Vagina (tissue), 2 donors: ENCODE measurements around the gene NFATC2. TPM values are rescaled to one million over a fixed set of nuclear protein-coding genes. Genes with fewer than 3 reads are reported as not detected.

Experiments
- DNase-seq, 2 donors: peaks; one replicate each; pipeline ENCODE4 v3.0.0-alpha.2; 2017; ENCODE audit errors: extremely low spot score in 2 of 2
- H3K27ac ChIP-seq: fragments of 200-600 bp; sonication (generic); one replicate; pipeline ENCODE4 v1.5.1; 2019
- H3K27me3 ChIP-seq: fragments of 200-600 bp; sonication (generic); one replicate; pipeline ENCODE4 v1.5.1; 2019
- H3K36me3 ChIP-seq, 2 donors: fragments of 200-600 bp; sonication (generic); one replicate each; pipeline ENCODE4 v1.5.1; 2017 to 2019
- H3K4me1 ChIP-seq: fragments of 200-600 bp; sonication (generic); one replicate; pipeline ENCODE4 v1.5.1; 2019
- H3K4me3 ChIP-seq, 2 donors: fragments of 200-600 bp; sonication (generic); 1 replicate in 1 of 2; 2 replicates in 1 of 2; pipeline ENCODE4 v1.5.1; 2016 to 2019
- H3K9me3 ChIP-seq: fragments of 200-600 bp; sonication (generic); one replicate; pipeline ENCODE4 v1.5.1; 2019
- POLR2A ChIP-seq, 2 donors: fragments of 450-650 bp; IDR thresholded peaks; one replicate each; pipeline ENCODE4 v1.6.1; 2017; ENCODE audit warnings: antibody characterized with exemption in 2 of 2, mild to moderate bottlenecking in 2 of 2, moderate library complexity in 2 of 2
- POLR2AphosphoS5 ChIP-seq, 2 donors: sonication (generic); formaldehyde crosslinking; IDR thresholded peaks; one replicate each; pipeline ENCODE4 v1.9.0; 2017; ENCODE audit warnings: antibody characterized with exemption in 2 of 2, mild to moderate bottlenecking in 2 of 2, low read depth in 1 of 2; ENCODE audit not compliant: insufficient read depth in 1 of 2
- intact Hi-C: fragments of 100-400 bp; cut with DNase I; formaldehyde crosslinking; loops from one replicate; pipeline ENCODE4 v1.15.1; 2023
- total RNA-seq: library from RNA; depleted of rRNA; stranded (reverse); fragments of >200 nt; gene quantifications from one replicate; pipeline ENCODE4 v1.2.3, GENCODE V29; 2016
- TF ChIP-seq, protein P1 (sequence below), 3 experiments: fragments of 450-650 bp in 2 of 3; fragments of 200-600 bp in 1 of 3; sonication (generic) in 1 of 3; IDR thresholded peaks; one replicate each; pipeline ENCODE4 v1.5.1; 2017 to 2019; ENCODE audit warnings: antibody characterized with exemption in 3 of 3, mild to moderate bottlenecking in 2 of 3, moderate library complexity in 2 of 3

NFATC2 gene
- total RNA-seq, 1 donor from 2014 or later, result 7.4 TPM

DNA sequence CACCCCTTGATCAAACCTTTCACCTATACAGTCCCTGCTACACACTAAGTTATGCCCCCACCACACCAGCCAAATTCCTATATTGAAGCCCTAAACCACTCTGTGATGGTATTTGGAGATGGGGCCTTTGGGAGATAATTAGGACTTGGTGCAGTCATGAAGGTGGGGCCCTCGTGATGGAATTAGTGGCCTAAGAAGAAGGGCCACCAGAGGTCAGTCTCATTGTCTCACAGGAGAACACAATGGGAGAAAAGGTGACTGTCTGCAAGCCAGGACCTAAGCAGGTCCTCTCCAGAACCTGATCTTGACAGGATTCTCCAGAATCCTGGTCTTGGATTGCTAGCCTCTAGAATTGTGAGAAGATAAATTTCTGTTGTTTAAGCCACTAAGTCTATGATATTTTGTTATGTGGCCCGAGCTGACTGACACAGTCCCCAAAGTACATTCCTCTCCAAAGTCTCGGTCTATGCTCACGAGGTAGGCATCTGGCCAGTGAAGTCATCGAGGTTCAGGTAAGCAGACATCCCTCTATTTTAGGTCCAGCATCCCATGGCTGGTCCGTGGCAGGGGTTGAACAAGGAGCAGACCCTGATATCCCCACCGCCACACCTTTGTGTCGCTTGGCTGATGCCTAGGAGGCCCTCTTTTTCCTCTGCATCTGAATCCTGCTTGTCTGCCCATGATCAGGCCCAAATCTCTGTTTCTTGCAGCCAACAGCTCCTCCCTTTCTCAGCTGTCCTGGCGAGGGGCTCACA, 138.9 kb downstream of the NFATC2 start:
- no peak for TF ChIP-seq POLR2A (IDR thresholded peaks at IDR 0.05)
- no peak for TF ChIP-seq POLR2AphosphoS5 (IDR thresholded peaks at IDR 0.05; ENCODE audit: insufficient read depth in 1 of 2, low read depth in 1 of 2)
- TF ChIP-seq, protein P1, sequence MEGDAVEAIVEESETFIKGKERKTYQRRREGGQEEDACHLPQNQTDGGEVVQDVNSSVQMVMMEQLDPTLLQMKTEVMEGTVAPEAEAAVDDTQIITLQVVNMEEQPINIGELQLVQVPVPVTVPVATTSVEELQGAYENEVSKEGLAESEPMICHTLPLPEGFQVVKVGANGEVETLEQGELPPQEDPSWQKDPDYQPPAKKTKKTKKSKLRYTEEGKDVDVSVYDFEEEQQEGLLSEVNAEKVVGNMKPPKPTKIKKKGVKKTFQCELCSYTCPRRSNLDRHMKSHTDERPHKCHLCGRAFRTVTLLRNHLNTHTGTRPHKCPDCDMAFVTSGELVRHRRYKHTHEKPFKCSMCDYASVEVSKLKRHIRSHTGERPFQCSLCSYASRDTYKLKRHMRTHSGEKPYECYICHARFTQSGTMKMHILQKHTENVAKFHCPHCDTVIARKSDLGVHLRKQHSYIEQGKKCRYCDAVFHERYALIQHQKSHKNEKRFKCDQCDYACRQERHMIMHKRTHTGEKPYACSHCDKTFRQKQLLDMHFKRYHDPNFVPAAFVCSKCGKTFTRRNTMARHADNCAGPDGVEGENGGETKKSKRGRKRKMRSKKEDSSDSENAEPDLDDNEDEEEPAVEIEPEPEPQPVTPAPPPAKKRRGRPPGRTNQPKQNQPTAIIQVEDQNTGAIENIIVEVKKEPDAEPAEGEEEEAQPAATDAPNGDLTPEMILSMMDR (IDR thresholded peaks at IDR 0.05), result no peak

GRCh38 chr20:51402201-51402600, 140.3 kb downstream of the NFATC2 start:
- Histone ChIP-seq H3K4me3 (no peak overlapping the region), H3K36me3 (no peaks in the 10 kb centered on the region), H3K4me1 (no peaks in the 10 kb centered on the region), H3K27ac (no peak overlapping the region), H3K27me3 (no peaks in the 10 kb centered on the region), H3K9me3 (no peaks in the 10 kb centered on the region)
- intact Hi-C loops, result no loop called here
- no peak for DNase-seq
- TF ChIP-seq, protein P1 (IDR thresholded peaks at IDR 0.05), result no peak
- no peak for TF ChIP-seq POLR2AphosphoS5 (IDR thresholded peaks at IDR 0.05; ENCODE audit: insufficient read depth in 1 of 2, low read depth in 1 of 2)
- no peak for TF ChIP-seq POLR2A (IDR thresholded peaks at IDR 0.05)

More for the DNA sequence above, 138.9 kb downstream of the NFATC2 start:
- no peak for DNase-seq
- Histone ChIP-seq H3K27ac (no peak overlapping the region), H3K36me3 (no peaks in the 10 kb centered on the region), H3K27me3 (no peaks in the 10 kb centered on the region), H3K9me3 (no peaks in the 10 kb centered on the region), H3K4me3 (no peak overlapping the region), H3K4me1 (no peaks in the 10 kb centered on the region)
- intact Hi-C loops, result no loop called here

GRCh38 chr20:51401496-51401895, 141.0 kb downstream of the NFATC2 start:
- no peak overlapping the region for H3K27ac ChIP-seq
- no peak overlapping the region for H3K4me3 ChIP-seq
- no peaks in the 10 kb centered on the region for H3K9me3 ChIP-seq
- no peak for DNase-seq
- TF ChIP-seq POLR2A (IDR thresholded peaks at IDR 0.05) (no peak), POLR2AphosphoS5 (IDR thresholded peaks at IDR 0.05; ENCODE audit: insufficient read depth in 1 of 2, low read depth in 1 of 2) (no peak)
- TF ChIP-seq, protein P1 (IDR thresholded peaks at IDR 0.05), result no peak
- H3K36me3 ChIP-seq, result no peaks in the 10 kb centered on the region
- intact Hi-C loops, result no loop called here
- no peaks in the 10 kb centered on the region for H3K4me1 ChIP-seq
- H3K27me3 ChIP-seq, result no peaks in the 10 kb centered on the region

DNA sequence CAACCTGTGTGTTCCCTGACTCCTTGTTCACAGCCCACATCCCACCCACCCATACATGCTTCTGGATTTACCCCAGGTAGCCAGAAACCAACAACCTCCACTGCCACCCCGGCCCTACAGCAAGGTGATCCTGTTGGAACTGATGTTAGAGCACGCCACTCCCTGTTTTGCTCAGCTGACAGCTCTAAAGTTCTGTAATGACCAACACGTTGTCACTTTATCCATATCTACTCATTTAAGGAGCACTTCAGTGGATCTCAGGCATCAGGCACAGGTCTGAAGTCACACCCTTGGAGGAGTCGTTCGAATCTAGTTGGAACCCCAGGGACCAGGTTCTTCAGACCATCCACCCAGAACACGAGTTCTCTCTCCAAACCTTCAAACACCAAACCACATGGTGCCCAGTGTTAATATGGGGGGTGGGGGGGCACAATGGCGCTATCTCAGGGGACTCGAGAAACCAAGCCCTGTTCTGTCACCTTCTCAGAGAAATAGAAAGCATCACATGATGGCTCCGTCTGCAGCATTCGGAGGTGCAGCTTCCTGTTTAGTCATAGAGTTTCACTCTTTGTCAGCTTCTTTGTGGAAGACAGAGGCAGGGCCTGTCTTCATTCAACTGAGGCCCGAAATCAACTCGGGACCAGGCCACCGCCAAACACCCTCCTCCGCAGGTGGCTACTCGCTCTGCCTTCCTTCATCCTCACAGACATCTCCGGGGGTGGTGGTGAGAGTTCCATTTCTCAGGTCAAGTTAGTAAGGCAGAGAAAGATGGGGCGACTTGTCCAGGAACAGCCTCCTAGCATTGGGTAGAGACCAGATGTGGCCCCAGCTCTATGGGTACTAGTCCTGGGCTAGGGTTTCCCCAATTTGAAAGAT, 142.2 kb downstream of the NFATC2 start:
- Histone ChIP-seq H3K4me1 (no peaks in the 10 kb centered on the region), H3K4me3 (no peak overlapping the region), H3K27ac (peak overlapping the region; percentile 6), H3K9me3 (no peaks in the 10 kb centered on the region), H3K36me3 (no peaks in the 10 kb centered on the region), H3K27me3 (no peaks in the 10 kb centered on the region)
- intact Hi-C loops, result no loop called here
- DNase-seq, result no peak
- no peak for TF ChIP-seq POLR2A (IDR thresholded peaks at IDR 0.05)
- TF ChIP-seq, protein P1 (IDR thresholded peaks at IDR 0.05), result no peak
- TF ChIP-seq POLR2AphosphoS5 (IDR thresholded peaks at IDR 0.05; ENCODE audit: insufficient read depth in 1 of 2, low read depth in 1 of 2), result no peak
